Testis (tissue), 3 donors: Measurements from ENCODE around the gene IL17F. TPM values are rescaled to one million over a fixed set of nuclear protein-coding genes. Genes with fewer than 3 reads are reported as not detected.

Experiments
- DNase-seq: peaks from one replicate; pipeline ENCODE4 v3.0.0-alpha.2; 2019
- H3K27ac ChIP-seq, 2 donors: fragments of 200-600 bp; sonication (generic); one replicate each; pipeline ENCODE4 v1.5.1; 2019
- H3K27me3 ChIP-seq: fragments of 200-600 bp; sonication (generic); one replicate; pipeline ENCODE4 v1.5.1; 2019
- H3K36me3 ChIP-seq: fragments of 200-600 bp; sonication (generic); one replicate; pipeline ENCODE4 v1.5.1; 2017; ENCODE audit warnings: low read depth; ENCODE audit errors: missing control alignments
- H3K4me1 ChIP-seq: fragments of 200-600 bp; sonication (generic); one replicate; pipeline ENCODE4 v1.5.1; 2019
- H3K4me3 ChIP-seq, 2 donors: fragments of 200-600 bp; sonication (generic); one replicate each; pipeline ENCODE4 v1.5.1; 2017 to 2019
- H3K9me3 ChIP-seq: fragments of 200-600 bp; sonication (generic); one replicate; pipeline ENCODE4 v1.5.1; 2017
- POLR2A ChIP-seq: fragments of 450-650 bp; IDR thresholded peaks from one replicate; pipeline ENCODE4 v1.6.1; 2017; ENCODE audit warnings: antibody characterized with exemption, mild to moderate bottlenecking, moderate library complexity
- WGBS, 2 donors: methylation state at CpG; one replicate each; pipeline ENCODE4 v1.1.5; 2018; 5-methylcytosine and 5-hydroxymethylcytosine counted together
- intact Hi-C: fragments of 100-400 bp; cut with DNase I; formaldehyde crosslinking; loops from one replicate; pipeline ENCODE4 v1.15.1; 2023; ENCODE audit warnings: low total_unique reads
- polyA plus RNA-seq: library from polyadenylated mRNA; stranded (reverse); fragments of 350-450 nt; fragmentation: Illumina TruSeq; extraction: RNeasy Lipid Tissue Mini Kit (QIAGEN cat#74804); gene quantifications from one replicate; pipeline ENCODE4 v1.2.3, GENCODE V29; 2014; ENCODE audit warnings: low read depth, low replicate concordance; ENCODE audit not compliant: insufficient read depth
- total RNA-seq, 2 donors: library from RNA; depleted of rRNA; stranded (reverse); fragments of >200 nt; gene quantifications; one replicate each; pipeline ENCODE4 v1.2.3, GENCODE V29; 2016
- TF ChIP-seq, protein P1 (sequence below), 3 experiments: fragments of 450-650 bp in 2 of 3; fragments of 200-600 bp in 1 of 3; sonication (generic) in 1 of 3; IDR thresholded peaks; one replicate each; pipeline ENCODE4 v1.5.1; 2016 to 2019; ENCODE audit warnings: antibody characterized with exemption in 3 of 3, mild to moderate bottlenecking in 2 of 3, moderate library complexity in 1 of 3

IL17F gene
- total and polyA plus RNA-seq, 3 donors from 2014 or later, result not detected

DNA sequence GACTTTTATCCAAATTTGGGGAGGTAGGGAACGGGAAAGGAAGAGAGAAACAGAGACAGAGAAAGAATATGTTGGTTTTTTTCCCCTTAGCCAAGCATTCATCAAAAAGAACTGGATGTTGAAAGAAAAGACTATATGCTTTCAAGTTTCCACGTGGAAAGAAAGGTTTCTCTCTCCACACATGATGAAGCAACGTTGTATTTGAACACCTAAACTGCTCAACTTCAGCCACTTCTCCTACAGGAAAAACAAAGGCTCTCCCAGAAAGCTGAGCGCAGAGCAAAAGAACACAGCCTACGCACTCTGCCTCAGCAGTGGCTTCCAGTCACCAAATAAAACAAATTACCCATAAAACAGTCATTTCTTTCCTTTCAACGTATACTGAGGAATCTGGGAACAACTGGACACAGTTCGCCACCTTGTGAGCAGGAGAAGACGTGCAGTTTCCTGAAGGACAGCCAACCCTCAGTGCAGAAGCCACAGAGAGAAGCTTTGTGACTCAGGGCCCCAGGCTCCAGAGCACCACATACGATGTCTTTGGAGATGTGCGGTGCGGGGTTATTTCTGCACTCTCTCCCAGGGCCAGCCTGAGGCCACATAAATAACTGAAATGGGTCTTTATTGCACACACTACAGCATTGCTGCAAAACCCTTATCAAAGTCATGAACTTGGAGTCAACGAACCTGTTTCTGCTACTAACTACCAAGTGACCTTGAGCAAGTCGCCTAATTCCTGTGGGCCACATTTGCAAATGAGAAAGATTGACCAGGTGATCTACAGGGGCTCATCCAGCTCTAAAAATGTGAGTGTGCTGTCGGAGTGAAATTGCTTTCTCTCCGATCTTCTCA lies 10.1 kb downstream of the IL17F start:
- peak; percentile 60 for DNase-seq
- WGBS, 2 donors, result 38 to 47% methylated on average over 15 of the region's 15 CpGs

DNA sequence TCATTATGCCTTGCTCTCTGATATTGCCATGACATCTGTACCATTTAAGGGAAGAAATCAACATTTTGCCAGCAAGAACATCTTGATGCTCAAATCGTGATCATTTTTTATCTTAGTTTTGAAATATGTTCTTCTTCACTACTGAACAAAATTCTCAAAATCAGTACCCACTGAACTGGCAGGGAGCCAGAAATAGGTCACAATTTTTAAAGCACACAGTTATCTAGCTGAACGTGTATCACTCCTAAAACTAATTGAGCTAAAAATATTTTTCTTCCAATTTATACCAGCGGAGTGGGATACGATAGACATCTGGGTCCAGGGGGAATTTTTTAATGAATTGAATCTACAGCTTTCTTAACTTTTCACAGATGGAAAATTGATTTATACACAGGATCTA lies 11.3 kb downstream of the IL17F start:
- intact Hi-C loops, result no loop called here
- 45 to 46% methylated on average over 4 of the region's 4 CpGs for WGBS, 2 donors

More for the DNA sequence above, 10.1 kb downstream of the IL17F start:
- Histone ChIP-seq H3K4me1 (no peaks in the 10 kb centered on the region), H3K27ac (no peak overlapping the region), H3K27me3 (no peaks in the 10 kb centered on the region), H3K36me3 (no peaks in the 10 kb centered on the region), H3K9me3 (no peaks in the 10 kb centered on the region), H3K4me3 (no peak overlapping the region)
- TF ChIP-seq, protein P1, sequence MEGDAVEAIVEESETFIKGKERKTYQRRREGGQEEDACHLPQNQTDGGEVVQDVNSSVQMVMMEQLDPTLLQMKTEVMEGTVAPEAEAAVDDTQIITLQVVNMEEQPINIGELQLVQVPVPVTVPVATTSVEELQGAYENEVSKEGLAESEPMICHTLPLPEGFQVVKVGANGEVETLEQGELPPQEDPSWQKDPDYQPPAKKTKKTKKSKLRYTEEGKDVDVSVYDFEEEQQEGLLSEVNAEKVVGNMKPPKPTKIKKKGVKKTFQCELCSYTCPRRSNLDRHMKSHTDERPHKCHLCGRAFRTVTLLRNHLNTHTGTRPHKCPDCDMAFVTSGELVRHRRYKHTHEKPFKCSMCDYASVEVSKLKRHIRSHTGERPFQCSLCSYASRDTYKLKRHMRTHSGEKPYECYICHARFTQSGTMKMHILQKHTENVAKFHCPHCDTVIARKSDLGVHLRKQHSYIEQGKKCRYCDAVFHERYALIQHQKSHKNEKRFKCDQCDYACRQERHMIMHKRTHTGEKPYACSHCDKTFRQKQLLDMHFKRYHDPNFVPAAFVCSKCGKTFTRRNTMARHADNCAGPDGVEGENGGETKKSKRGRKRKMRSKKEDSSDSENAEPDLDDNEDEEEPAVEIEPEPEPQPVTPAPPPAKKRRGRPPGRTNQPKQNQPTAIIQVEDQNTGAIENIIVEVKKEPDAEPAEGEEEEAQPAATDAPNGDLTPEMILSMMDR (IDR thresholded peaks at IDR 0.05), result peak; percentile 3 to 25 (median 5)
- no peak for TF ChIP-seq POLR2A
- intact Hi-C loops, result no loop called here

DNA sequence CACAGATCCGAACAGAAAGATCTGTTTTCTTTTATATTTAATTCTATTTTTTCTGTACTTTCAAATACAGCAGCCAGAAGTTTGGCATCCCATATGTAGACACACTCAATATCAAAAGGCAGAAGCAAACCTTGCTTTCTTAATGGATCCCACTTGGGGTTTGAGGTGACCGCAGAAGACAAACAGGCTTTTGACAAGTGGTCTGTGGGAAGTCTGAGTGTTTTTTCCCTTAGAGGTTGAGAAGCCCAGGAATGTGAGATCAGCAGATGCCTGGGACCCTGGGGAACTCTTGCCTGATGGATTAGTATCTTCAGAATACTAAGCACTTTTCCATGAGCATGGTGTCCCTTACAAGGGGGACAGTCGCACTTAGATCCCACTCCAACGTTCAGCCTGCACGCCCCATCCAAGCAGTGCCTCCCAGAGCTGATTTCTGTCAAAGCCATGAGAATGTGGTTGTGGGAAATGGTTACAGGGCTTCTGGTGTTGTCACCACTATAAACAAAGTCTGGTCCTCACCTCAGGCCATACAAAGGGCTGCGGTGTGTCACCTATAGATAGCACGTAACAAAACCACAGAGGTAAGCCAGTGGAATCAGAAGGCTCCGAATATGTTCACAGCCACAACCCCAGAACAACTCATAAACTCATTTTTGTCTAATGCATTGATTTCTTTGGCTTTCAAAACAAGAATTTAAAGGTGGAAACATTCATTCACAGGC lies 12.7 kb downstream of the IL17F start:
- intact Hi-C loops, result no loop called here
- TF ChIP-seq, protein P1 (IDR thresholded peaks at IDR 0.05), result no peak
- TF ChIP-seq POLR2A, result no peak
- Histone ChIP-seq H3K9me3 (no peaks in the 10 kb centered on the region), H3K27ac (no peak overlapping the region), H3K4me3 (no peak overlapping the region), H3K27me3 (no peaks in the 10 kb centered on the region), H3K36me3 (no peaks in the 10 kb centered on the region), H3K4me1 (no peaks in the 10 kb centered on the region)
- 92 to 93% methylated on average over 8 of the region's 8 CpGs for WGBS, 2 donors
- no peak for DNase-seq

More for the DNA sequence above, 11.3 kb downstream of the IL17F start:
- Histone ChIP-seq H3K27me3 (no peaks in the 10 kb centered on the region), H3K27ac (no peak overlapping the region), H3K4me1 (no peaks in the 10 kb centered on the region), H3K4me3 (no peak overlapping the region), H3K36me3 (no peaks in the 10 kb centered on the region), H3K9me3 (no peaks in the 10 kb centered on the region)
- TF ChIP-seq, protein P1 (IDR thresholded peaks at IDR 0.05), result no peak
- no peak for TF ChIP-seq POLR2A
- DNase-seq, result no peak

DNA sequence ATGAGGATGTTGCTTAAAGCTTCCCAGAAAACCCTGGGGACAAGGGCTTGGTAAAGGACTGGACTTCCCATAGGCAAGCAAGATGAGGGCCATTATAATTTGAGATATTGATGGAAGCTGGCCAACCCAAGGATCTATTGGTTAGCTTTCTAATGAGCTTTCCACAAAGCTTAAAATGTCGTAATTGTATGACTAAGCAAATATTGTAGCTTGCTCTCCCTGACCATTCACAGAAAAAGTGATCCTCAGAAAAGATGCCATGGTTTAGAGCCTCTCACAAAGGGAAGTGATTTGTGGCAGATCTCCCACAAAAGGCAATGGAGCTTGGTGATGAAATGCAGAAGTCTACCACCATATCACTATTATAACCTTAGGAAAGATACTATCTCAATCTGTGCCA lies 13.6 kb downstream of the IL17F start:
- Histone ChIP-seq H3K36me3 (no peaks in the 10 kb centered on the region), H3K27me3 (no peaks in the 10 kb centered on the region), H3K4me3 (no peak overlapping the region), H3K4me1 (no peaks in the 10 kb centered on the region), H3K27ac (no peak overlapping the region), H3K9me3 (no peaks in the 10 kb centered on the region)
- intact Hi-C loops, result no loop called here
- TF ChIP-seq POLR2A, result no peak
- TF ChIP-seq, protein P1 (IDR thresholded peaks at IDR 0.05), result no peak
- 88 to 93% methylated on average over 1 of the region's 1 CpG for WGBS, 2 donors
- DNase-seq, result no peak
